H7 (cell line): ENCODE data around the gene TMEM154. TPM values are rescaled to one million over a fixed set of nuclear protein-coding genes. Genes with fewer than 3 reads are reported as not detected.
A peak's percentile ranks its signal among the peaks of the same experiment; 100 is the strongest.

ENCODE experiments used
- DNase-seq: peaks from one replicate; pipeline ENCODE4 v3.0.0; 2012
- H3K27me3 ChIP-seq: 2 replicates; pipeline ENCODE4 v1.6.0; 2011; ENCODE audit warnings: mild to moderate bottlenecking, low read length; ENCODE audit not compliant: control insufficient read depth, insufficient read depth
- H3K36me3 ChIP-seq: replicated peaks from 2 replicates; pipeline ENCODE4 v1.5.1; 2011; ENCODE audit warnings: low read length; ENCODE audit not compliant: control insufficient read depth, insufficient read depth
- H3K4me3 ChIP-seq: 2 replicates; pipeline ENCODE4 v1.5.1; 2011; ENCODE audit warnings: low read depth, mild to moderate bottlenecking, control low read depth, low read length, moderate library complexity; ENCODE audit not compliant: insufficient read depth
- total RNA-seq: library from RNA; depleted of rRNA; stranded (reverse); fragments of >200 nt; shearing (Covaris generic); gene quantifications from 2 replicates; pipeline ENCODE4 v1.2.3, GENCODE V29; 2014

The TMEM154 gene
- total RNA-seq, 1 experiment from 2014 or later: 0.31 TPM

DNA sequence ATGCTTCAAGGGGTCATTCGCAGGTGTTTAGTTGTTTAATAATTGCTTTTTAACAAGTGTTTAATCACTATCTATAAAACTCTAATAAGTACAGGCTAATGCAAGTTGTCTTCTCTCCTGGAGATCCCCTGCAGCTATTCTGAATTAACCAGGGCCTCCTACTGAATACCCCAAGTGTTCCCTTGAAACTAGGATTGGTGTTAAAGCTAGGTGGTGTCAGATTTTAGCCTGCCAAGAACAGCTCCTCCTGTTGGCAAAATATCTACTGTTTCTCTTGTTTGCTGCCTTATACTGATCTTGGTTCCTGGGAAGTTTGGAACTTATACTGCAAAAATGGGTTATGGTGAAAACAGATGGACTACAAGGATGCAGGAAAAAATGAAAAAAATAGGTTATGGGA is 26.1 kb upstream of the TMEM154 start:
- Histone ChIP-seq H3K4me3 (no peak overlapping the region), H3K36me3 (no peaks in the 10 kb centered on the region), H3K27me3 (no peaks in the 10 kb centered on the region)
- peak; percentile 47 for DNase-seq

DNA sequence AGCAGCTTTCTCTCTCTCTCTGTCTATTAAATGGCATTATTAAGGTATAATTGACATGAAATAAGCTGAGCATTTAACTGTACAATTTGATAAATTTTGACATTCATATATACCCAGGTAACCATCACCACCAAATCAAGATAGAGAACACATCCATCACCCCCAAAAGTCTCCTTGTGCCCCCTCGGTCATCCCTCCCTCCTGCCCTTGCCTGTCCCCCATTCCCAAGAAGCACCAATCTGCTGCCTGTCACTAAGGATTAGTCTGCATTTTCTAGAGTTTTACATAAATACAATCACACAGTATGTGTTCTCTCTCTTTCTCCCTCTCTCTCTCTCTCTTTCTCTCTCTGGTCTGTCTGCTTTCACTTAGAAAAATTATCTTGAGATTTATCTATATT is 25.0 kb upstream of the TMEM154 start:
- Histone ChIP-seq H3K4me3 (no peak overlapping the region), H3K27me3 (no peaks in the 10 kb centered on the region), H3K36me3 (no peaks in the 10 kb centered on the region)
- DNase-seq: no peak

DNA sequence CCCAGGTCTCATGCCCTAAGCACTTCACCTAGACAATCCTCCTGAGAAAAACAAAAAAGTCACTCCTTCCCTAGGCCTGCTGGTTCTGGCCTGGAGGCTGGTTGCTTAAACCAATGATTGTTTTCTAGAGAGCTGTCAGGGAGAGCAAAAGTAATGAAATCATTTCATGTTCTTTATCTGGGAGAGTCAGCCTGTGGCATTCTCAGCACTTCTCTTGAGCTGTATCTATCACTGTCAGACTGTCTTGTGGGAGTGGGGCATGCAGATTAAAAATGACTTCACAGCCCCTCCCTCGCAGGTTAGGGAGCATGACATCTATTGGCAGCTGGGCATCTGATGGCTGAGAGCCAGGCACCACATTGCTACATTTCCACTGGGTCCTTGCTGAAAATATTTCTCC is 20.4 kb upstream of the TMEM154 start:
- no peaks in the 10 kb centered on the region for H3K36me3 ChIP-seq
- no peak overlapping the region for H3K4me3 ChIP-seq
- H3K27me3 ChIP-seq: no peaks in the 10 kb centered on the region
- DNase-seq: no peak

DNA sequence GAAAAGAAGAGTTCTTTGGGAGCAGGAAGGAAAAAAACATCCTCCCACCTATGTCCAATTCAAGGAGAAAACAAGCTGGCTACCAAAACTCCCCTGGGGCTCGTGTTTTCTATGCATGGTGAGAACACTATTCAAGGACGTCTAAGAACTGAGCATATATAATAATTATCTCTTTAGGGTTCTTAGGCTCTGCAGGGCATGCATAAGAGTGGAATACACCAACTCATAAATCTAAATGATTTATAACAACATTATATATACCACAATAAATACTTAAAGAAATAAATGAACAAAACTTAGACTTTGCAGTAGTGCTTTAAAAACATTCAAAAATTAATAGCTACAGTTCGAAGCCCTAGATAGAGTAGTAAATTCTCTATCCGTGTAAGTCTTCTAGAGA is 19.5 kb upstream of the TMEM154 start:
- no peaks in the 10 kb centered on the region for H3K27me3 ChIP-seq
- H3K36me3 ChIP-seq: no peaks in the 10 kb centered on the region
- DNase-seq: no peak
- no peak overlapping the region for H3K4me3 ChIP-seq

DNA sequence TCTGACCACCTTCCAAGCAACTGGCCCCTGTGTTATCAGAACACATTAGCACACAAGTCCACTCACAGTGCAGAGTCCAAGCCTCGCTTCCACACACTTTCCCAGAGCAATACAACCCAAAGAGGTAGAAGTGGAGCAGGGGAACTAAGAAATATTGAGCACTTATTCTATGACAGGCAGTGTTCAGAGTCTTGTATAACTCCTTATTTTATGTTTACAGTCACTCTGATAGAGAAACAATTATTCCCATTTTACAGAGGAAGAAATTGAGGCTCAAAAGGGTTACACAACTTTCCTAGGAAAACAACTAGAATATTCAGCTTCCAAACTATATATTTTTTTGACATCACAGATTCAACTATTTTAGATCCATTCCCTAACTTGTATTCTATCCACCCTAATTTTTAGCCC is 18.3 kb upstream of the TMEM154 start:
- no peak overlapping the region for H3K4me3 ChIP-seq
- H3K27me3 ChIP-seq: no peaks in the 10 kb centered on the region
- no peaks in the 10 kb centered on the region for H3K36me3 ChIP-seq
- DNase-seq: no peak

DNA sequence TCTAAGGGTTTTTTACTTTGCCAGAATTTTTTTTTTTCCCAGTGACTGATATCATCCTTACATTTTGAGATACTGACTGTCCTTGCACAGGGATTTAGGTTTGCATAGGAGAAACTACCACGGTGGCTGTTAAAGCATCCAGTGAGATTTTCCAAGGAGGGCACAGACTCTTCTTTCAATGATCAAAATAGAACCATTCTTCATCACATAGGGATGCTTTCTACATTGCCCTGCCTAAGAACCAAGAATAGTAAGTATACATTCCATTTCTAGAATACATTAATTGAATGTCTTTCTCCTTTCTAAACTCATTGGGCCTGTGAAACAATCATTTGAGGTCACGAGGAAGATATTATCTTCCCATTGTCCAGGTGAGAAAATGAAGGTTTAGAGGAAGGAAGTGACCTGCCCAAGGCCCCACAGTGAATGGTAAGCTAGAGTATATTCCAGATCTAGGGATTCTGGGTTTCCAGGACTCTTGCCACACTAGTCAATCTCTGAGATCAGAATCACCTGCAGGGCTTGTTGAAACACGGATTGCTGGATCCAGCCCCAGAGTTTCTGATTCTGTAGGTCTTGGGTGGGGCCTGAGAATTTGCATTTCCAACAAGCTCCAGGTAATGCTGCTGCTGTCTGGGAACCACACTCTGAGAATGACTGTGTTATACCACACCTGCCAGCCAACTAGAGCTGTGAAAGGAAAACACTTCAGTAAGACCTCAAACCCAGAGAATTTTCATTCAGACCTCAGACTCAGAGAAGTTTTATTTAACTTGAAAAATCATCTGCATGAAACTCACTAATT is 17.7 kb upstream of the TMEM154 start:
- no peaks in the 10 kb centered on the region for H3K27me3 ChIP-seq
- no peak for DNase-seq
- no peak overlapping the region for H3K4me3 ChIP-seq
- H3K36me3 ChIP-seq: no peaks in the 10 kb centered on the region

DNA sequence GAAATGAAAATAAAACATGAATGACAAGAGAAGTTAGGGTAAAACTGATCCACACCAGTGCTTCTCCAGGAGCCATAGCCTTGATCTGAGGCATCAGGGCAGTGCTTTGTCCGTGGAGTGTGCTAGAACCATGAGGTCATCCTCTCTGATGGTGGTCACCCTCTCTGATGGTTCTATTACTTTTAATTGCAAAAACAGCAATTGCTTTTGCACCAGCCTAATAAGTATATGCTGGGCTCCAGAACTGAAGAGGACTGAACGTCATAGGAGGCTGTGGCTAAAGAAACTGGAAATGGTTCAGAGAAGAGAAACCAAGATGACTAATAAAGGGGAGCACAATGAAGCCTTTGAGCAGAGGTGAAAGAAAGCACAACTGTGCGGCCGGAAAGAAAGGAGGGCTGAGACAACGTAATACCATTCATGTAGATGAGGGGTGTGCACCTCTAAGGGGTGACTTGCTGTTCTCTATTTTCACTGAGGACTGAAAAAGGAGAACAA is 17.0 kb upstream of the TMEM154 start:
- Histone ChIP-seq H3K36me3 (no peaks in the 10 kb centered on the region), H3K27me3 (no peaks in the 10 kb centered on the region), H3K4me3 (no peak overlapping the region)
- no peak for DNase-seq

DNA sequence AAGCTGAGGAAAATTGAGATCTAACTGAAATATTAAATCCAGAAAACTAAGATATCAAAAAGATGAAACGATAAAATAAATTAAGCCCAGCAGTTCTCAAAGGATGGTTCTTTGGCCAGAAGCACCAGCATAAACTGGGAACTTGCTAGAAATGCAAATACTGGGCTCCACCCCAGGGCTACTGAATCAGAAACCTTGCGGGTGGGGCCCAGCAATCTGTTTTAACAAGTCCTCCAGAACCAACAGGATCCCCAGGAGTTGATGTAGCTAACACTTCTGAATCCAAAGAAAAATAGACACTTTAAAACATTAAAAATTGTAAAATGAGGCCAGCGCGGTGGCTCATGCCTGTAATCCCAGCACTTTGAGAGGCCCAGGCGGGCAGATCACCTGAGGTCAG is 14.1 kb upstream of the TMEM154 start:
- no peaks in the 10 kb centered on the region for H3K36me3 ChIP-seq
- no peak overlapping the region for H3K4me3 ChIP-seq
- no peak for DNase-seq
- no peaks in the 10 kb centered on the region for H3K27me3 ChIP-seq

DNA sequence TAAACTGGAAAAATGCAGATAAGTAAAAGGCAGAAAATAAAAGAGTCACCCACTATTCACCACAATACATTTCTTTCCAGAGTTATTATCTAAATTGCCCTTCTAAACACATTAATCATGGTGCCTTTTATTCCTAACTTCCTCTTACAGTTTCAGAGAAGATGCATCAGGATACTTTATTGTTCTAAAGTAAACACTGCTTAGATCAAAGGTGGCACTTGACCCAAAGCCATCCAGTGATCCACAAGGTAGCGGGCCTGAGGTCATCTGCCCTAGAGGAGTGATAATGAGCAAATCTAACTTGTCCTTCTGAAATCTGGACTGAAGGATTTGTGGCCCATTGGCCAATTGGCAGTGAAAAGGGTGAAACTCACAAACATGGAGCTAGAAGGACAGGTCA is 12.0 kb upstream of the TMEM154 start:
- Histone ChIP-seq H3K27me3 (no peaks in the 10 kb centered on the region), H3K4me3 (no peak overlapping the region), H3K36me3 (no peaks in the 10 kb centered on the region)
- DNase-seq: no peak

DNA sequence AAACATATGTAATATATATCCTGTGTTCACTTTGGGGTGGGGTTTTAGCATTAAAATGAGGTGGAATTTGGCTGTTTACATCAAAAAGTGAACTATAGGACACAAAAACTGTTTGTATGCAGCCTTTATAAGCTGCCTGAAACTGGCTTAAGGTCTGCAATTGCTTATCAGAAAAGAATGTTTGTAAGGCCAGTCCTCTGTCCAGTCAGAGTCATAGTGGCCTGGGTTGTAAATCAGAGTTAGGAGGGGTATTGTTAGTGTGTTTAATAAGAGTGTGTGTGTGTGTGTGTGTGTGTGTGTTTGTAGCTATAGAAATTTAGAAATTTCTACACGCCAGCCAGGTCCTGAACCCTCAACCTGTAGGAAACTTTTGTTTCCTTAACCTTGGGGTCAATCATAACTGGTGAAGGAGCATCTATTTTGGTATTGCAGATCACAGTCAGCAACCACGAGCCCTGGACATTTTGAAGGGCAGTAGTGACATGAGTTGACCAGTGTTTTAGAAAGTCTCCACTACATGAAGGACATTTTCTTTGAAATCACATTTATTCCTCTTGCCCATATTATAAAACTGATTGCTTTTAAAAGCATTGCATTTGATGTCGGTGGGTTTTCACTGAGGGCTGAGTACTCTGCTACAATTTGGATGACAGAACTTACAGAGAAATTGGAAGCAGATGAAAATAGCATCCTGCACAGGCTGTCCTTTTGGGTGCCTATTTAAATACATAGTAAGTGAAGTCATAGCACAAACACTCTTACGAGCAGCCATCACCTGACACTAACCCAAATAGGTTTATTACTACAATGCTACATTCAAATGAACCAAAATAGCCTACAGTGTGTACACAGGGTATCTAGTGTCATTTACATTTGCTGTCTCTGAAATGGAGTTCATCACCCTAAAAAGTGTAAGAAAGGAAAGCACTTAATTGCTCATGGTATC is 11.2 kb upstream of the TMEM154 start:
- no peaks in the 10 kb centered on the region for H3K27me3 ChIP-seq

DNA sequence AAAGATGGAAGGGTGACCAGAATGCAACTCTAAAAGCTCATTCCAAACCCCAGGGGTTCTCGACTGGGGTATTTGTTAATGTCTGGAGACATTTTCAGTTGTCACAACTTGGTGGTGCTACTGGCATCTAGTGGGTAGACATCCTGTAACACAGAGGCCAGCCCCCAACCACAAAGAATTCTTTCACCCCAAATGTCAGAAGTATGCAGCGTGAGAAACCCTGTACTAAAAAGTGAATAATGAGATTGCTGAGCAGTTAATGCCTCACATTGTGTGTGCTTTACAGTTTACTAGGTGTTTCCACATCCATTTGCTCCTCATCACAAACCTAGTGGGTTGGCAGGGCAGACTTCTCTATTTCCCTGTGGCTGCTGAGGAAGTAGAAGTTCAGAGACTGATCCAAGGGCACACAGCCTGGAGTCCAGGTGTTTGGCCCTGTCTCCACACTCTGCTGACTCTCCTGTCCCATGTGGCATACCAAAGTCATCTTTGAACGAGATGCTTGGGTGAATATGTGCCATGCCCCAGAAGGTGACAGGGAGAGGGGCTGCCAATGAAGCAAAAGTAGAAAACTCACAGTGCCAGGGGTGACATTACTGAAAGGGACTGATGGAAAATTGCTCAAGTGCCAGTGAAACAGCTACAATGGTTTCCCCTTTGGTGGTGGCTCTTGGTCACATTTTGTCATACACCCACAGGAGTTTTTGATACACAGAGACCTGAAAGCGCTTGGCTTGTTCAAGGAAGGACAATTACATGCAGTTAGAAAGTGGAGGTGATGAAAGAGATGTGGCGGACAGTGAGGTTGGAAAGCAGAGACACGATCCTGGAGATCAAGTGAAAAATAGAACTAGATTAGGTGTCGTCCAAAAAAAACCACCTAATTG is 10.1 kb upstream of the TMEM154 start:
- DNase-seq: no peak
- H3K27me3 ChIP-seq: no peaks in the 10 kb centered on the region
- no peak overlapping the region for H3K4me3 ChIP-seq
- no peaks in the 10 kb centered on the region for H3K36me3 ChIP-seq

More for the DNA sequence above, 11.2 kb upstream of the TMEM154 start:
- Histone ChIP-seq H3K36me3 (no peaks in the 10 kb centered on the region), H3K4me3 (no peak overlapping the region)
- no peak for DNase-seq

DNA sequence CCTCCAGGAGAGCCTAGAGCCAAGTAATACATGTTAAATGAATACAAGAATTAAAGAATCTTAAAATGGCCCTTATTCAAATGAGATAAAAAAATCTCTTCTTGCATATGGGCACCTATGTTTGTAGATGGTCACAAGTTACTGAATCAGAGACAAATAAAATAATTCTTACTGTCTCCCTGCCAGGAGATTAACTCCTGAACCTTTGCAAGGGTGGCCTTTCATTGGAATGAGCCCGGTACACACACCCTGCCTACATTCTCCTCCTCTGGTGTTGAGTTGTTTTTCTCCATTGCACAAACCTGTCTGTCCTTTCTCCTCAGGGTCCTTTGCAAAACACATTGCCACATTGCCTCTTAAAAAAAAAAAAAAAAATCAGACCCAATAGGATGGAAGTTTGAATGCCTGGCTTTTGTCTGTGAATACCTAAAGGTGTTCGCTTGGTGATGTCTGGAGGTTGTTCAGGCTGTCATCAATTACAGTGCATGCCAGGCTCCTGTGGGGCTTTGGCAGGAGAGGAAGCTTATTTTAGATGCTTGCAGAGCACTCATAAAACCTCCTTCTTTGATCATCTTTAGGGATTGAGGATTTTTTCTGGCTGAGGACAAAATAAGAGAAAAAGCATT is 8.3 kb upstream of the TMEM154 start:
- Histone ChIP-seq H3K27me3 (no peaks in the 10 kb centered on the region), H3K4me3 (no peak overlapping the region), H3K36me3 (no peaks in the 10 kb centered on the region)
- no peak for DNase-seq

DNA sequence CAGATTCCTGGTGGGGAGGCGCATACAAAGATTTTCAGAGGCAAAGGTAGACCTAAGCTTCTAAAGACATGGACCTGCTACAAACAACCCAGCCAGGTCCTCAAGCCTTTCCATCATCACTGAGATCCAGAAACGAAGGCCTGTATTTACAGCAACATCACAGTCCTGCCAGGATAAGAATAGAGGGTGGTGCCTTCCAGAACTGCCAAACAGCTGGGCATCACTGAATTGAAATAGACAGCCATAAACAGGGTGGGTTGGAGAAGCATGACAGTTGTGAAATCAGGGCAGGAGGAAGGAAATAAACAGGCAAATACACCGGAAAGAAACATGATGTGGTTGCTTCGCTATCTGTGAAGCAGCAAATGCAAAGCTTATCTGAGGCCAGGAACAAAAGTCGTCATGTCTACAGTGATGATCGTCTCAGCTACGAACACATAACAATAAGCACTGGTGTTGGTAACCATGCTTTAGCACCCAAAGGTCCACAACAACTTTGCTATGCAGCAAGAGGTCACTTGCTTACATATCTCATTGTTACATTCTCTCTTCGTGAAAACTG is 6.7 kb upstream of the TMEM154 start:
- no peak overlapping the region for H3K4me3 ChIP-seq
- no peaks in the 10 kb centered on the region for H3K36me3 ChIP-seq
- DNase-seq: no peak
- no peaks in the 10 kb centered on the region for H3K27me3 ChIP-seq
